Measurements from ENCODE around the gene TMC6. TPM values are rescaled to one million over a fixed set of nuclear protein-coding genes. Genes with fewer than 3 reads are reported as not detected.
A peak's percentile ranks its signal among the peaks of the same experiment; 100 is the strongest.

The TMC6 gene
- total RNA-seq, 1 experiment from 2014 or later: 97.7 TPM

GRCh38 chr17:78138204-78139060 is 9.9 kb upstream of the TMC6 start:
- H3K9me2 ChIP-seq (ENCODE audit: insufficient read depth): no peaks in the 10 kb centered on the region
- H3K9me3 ChIP-seq (ENCODE audit: insufficient read depth, low read depth): no peaks in the 10 kb centered on the region
- intact Hi-C loops (cut with micrococcal nuclease; ENCODE audit: unreplicated experiment): no loop called here
- H3K36me3 ChIP-seq (ENCODE audit: low read depth): no peaks in the 10 kb centered on the region
- DNase-seq: no peak
- H3K27ac ChIP-seq: no peak overlapping the region
- CTCF ChIA-PET: interaction anchor here (0.6 to 1.6 kb wide), 7 partner anchors 10 to 113 kb away, joined by 3 to 6 read pairs (median 3); no protein-coding TSS in a partner anchor
- H3K4me1 ChIP-seq (replicated peaks; ENCODE audit: insufficient read depth): peaks cover 24% of the 10 kb centered on the region
- POLR2A ChIA-PET (ENCODE audit: unreplicated experiment): no interaction called here
- peaks cover 36% of the 10 kb centered on the region; the same call in 1 of the 2 replicates for H3F3A ChIP-seq (ENCODE audit: insufficient read depth, low read depth)
- H4K20me1 ChIP-seq (ENCODE audit: insufficient read depth): no peaks in the 10 kb centered on the region
- no peaks in the 10 kb centered on the region for H3K27me3 ChIP-seq (ENCODE audit: insufficient read depth, low read depth)
- H3K79me2 ChIP-seq (ENCODE audit: low read depth): no peaks in the 10 kb centered on the region
- no peak overlapping the region for H3K4me2 ChIP-seq
- TF ChIP-seq CTCF (conservative IDR thresholded peaks at IDR 0.05) (peak; percentile 41; the same call in 1 of the 2 replicates), EZH2 (IDR thresholded peaks at IDR 0.05; ENCODE audit: low read depth) (no peak)
- BruUV-seq (replicated peaks): no TSS peak
- no peak overlapping the region for H2AFZ ChIP-seq
- no peak overlapping the region for H3K4me3 ChIP-seq

- intact Hi-C loops (cut with micrococcal nuclease; ENCODE audit: unreplicated experiment): no loop called here
- Histone ChIP-seq H3K4me2 (no peak overlapping the region), H3K9me2 (ENCODE audit: insufficient read depth) (no peaks in the 10 kb centered on the region), H3K4me1 (replicated peaks; ENCODE audit: insufficient read depth) (peaks cover 20% of the 10 kb centered on the region), H3K27me3 (ENCODE audit: insufficient read depth, low read depth) (no peaks in the 10 kb centered on the region), H3K36me3 (ENCODE audit: low read depth) (no peaks in the 10 kb centered on the region), H3F3A (ENCODE audit: insufficient read depth, low read depth) (peaks cover 34% of the 10 kb centered on the region; the same call in 1 of the 2 replicates), H2AFZ (no peak overlapping the region), H3K27ac (no peak overlapping the region), H4K20me1 (ENCODE audit: insufficient read depth) (no peaks in the 10 kb centered on the region), H3K9me3 (ENCODE audit: insufficient read depth, low read depth) (no peaks in the 10 kb centered on the region), H3K79me2 (ENCODE audit: low read depth) (no peaks in the 10 kb centered on the region), H3K4me3 (no peak overlapping the region)
- TF ChIP-seq CTCF (conservative IDR thresholded peaks at IDR 0.05): peak; percentile 48
- no peak for TF ChIP-seq EZH2 (IDR thresholded peaks at IDR 0.05; ENCODE audit: low read depth)
- BruUV-seq (replicated peaks): no TSS peak
- ChIA-PET POLR2A (ENCODE audit: unreplicated experiment) (no interaction called here), CTCF (interaction anchor here (0.6 to 1.6 kb wide), 7 partner anchors 10 to 113 kb away, joined by 3 to 6 read pairs (median 3); no protein-coding TSS in a partner anchor)
- DNase-seq: peak; percentile 65 to 69
These were observed 9.0 kb upstream of the TMC6 start for GRCh38 chr17:78137392-78138203.

GRCh38 chr17:78135858-78136500 is 7.4 kb upstream of the TMC6 start:
- Histone ChIP-seq H3K4me1 (replicated peaks; ENCODE audit: insufficient read depth) (peaks cover 10% of the 10 kb centered on the region), H3K27me3 (ENCODE audit: insufficient read depth, low read depth) (no peaks in the 10 kb centered on the region), H3K9me2 (ENCODE audit: insufficient read depth) (no peaks in the 10 kb centered on the region), H3K4me3 (no peak overlapping the region), H3K9me3 (ENCODE audit: insufficient read depth, low read depth) (no peaks in the 10 kb centered on the region), H3F3A (ENCODE audit: insufficient read depth, low read depth) (peaks cover 26% of the 10 kb centered on the region; the same call in 1 of the 2 replicates), H3K36me3 (ENCODE audit: low read depth) (no peaks in the 10 kb centered on the region), H2AFZ (no peak overlapping the region), H3K27ac (no peak overlapping the region), H3K79me2 (ENCODE audit: low read depth) (no peaks in the 10 kb centered on the region), H4K20me1 (ENCODE audit: insufficient read depth) (no peaks in the 10 kb centered on the region), H3K4me2 (no peak overlapping the region)
- intact Hi-C loops (cut with micrococcal nuclease; ENCODE audit: unreplicated experiment): no loop called here
- TF ChIP-seq EZH2 (IDR thresholded peaks at IDR 0.05; ENCODE audit: low read depth) (no peak), CTCF (conservative IDR thresholded peaks at IDR 0.05) (no peak)
- DNase-seq: no peak
- no TSS peak for BruUV-seq (replicated peaks)
- CTCF ChIA-PET: no interaction called here
- POLR2A ChIA-PET (ENCODE audit: unreplicated experiment): interaction anchor here (0.6 to 0.7 kb wide), 2 partner anchors 51 to 1572 kb away, joined by 4 to 7 read pairs; partner anchors contain the start of genes AFMID and TK1
